ENCODE data around the gene ACACA. TPM values are rescaled to one million over a fixed set of nuclear protein-coding genes. Genes with fewer than 3 reads are reported as not detected.

Gene ACACA
- total and polyA plus RNA-seq, 12 donors = 5.6 to 28.0 (median 16.2) TPM

DNA sequence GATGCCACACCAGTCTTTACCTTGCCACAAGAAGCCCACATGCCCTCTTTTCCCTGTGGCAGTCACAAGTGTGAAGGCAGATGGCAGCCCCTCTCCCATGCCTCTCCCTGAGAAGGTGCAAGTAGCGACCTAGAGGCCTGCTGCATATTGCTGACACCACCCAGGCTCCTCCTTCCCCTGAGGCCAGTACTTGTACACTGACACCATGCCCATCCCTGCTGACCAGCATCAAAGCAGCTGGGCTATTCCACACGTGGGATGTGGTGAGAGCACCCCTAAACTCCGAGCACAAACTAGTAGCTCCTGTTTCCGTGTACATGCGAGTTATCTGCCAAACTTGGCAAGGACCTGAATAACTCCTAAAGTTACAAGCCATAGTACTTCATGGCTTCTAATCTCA lies 308.5 kb downstream of the ACACA start:
- ATAC-seq (no peak), DNase-seq (no peak)
- Histone ChIP-seq H3K27ac (no peak overlapping the region), H3K4me1 (peaks cover 0 to 6% (median 0%) of the 10 kb centered on the region in 9 donors), H3K27me3 (no peaks in the 10 kb centered on the region), H3K4me3 (no peak overlapping the region), H3K9me3 (no peaks in the 10 kb centered on the region), H3K36me3 (peaks cover 0 to 64% (median 11%) of the 10 kb centered on the region in 9 donors)
- TF ChIP-seq, protein P1, sequence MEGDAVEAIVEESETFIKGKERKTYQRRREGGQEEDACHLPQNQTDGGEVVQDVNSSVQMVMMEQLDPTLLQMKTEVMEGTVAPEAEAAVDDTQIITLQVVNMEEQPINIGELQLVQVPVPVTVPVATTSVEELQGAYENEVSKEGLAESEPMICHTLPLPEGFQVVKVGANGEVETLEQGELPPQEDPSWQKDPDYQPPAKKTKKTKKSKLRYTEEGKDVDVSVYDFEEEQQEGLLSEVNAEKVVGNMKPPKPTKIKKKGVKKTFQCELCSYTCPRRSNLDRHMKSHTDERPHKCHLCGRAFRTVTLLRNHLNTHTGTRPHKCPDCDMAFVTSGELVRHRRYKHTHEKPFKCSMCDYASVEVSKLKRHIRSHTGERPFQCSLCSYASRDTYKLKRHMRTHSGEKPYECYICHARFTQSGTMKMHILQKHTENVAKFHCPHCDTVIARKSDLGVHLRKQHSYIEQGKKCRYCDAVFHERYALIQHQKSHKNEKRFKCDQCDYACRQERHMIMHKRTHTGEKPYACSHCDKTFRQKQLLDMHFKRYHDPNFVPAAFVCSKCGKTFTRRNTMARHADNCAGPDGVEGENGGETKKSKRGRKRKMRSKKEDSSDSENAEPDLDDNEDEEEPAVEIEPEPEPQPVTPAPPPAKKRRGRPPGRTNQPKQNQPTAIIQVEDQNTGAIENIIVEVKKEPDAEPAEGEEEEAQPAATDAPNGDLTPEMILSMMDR (IDR thresholded peaks at IDR 0.05) = no peak
- intact Hi-C loops (cut with DNase I) = no loop called here
- WGBS, 2 donors = 91% methylated on average over 5 of the region's 5 CpGs

DNA sequence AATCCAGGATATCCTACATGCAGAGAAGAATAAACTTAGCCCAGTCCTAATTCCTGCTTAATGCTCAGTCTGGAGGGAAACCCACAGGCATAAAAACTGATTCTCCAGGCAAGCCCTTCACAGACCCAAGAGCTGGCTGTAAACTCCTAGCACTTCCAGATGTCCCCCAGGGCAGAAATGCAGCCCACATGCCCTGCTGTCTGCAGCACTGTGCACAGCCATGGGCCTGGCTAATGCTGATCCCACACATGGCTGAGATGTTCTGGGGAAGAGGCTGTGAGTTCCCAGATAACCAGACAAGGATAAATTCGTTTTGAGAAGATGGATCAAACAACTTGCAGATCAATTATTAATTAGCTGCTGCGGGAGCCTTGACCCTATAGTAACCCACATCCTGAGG lies 309.5 kb downstream of the ACACA start:
- Histone ChIP-seq H3K36me3 (peaks cover 0 to 62% (median 14%) of the 10 kb centered on the region in 9 donors), H3K27me3 (no peaks in the 10 kb centered on the region), H3K9me3 (no peaks in the 10 kb centered on the region), H3K4me1 (peaks cover 0 to 6% (median 0%) of the 10 kb centered on the region in 9 donors), H3K27ac (no peak overlapping the region), H3K4me3 (no peak overlapping the region)
- TF ChIP-seq, protein P1 (IDR thresholded peaks at IDR 0.05) = no peak
- ATAC-seq (no peak), DNase-seq (no peak)
- WGBS, 2 donors = 83 to 86% methylated on average over 2 of the region's 2 CpGs
- intact Hi-C loops (cut with DNase I) = no loop called here

DNA sequence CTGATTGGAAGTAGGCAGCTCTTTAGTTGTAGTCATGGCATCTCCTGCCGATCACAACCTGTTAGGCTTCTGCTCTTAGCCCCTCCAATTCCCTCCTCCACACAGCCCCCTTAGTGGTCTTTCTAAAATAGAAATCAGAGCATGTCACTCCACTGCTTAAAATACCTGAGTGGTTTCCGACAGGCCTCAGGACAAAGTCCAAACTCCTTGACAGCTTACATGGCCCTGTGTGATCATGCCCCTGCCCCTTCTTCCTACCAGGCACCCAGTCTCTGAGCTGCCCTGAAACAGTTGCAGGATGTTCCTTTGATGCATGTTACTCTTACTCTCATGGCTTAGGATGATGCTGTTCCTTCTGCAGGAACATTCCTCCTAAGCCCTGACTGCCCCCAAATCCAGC lies 310.6 kb downstream of the ACACA start:
- 66 to 80% methylated on average over 2 of the region's 2 CpGs for WGBS, 2 donors
- H3K27ac ChIP-seq = no peak overlapping the region
- ATAC-seq (no peak), DNase-seq (no peak)
- peaks cover 0 to 6% (median 0%) of the 10 kb centered on the region in 9 donors for H3K4me1 ChIP-seq
- H3K27me3 ChIP-seq = no peaks in the 10 kb centered on the region
- H3K36me3 ChIP-seq = peaks cover 0 to 67% (median 14%) of the 10 kb centered on the region in 9 donors
- no peaks in the 10 kb centered on the region for H3K9me3 ChIP-seq
- no peak overlapping the region for H3K4me3 ChIP-seq
- intact Hi-C loops (cut with DNase I) = no loop called here
- TF ChIP-seq, protein P1 (IDR thresholded peaks at IDR 0.05) = no peak

DNA sequence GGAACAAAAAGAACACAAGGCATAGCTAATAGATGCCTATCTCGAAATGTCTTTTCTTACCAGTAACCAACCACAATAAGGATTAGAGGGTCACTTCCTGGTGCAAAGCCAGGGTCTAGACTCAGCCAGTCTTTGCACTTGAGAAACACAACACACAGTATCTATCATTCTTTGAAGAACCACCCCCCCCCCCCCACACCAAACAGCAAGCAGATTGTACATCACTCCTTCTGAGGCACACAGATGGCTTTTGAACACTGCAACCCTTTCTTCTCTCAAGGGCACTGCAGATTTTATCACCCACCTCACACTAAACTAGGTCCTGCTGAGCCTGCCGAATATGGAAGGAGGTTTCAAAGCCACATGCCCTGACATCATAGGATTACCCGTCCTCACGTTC lies 312.2 kb downstream of the ACACA start:
- Histone ChIP-seq H3K27me3 (no peaks in the 10 kb centered on the region), H3K36me3 (peaks cover 0 to 81% (median 14%) of the 10 kb centered on the region in 9 donors), H3K27ac (no peak overlapping the region), H3K9me3 (no peaks in the 10 kb centered on the region), H3K4me1 (peaks cover 0 to 13% (median 0%) of the 10 kb centered on the region in 9 donors), H3K4me3 (no peak overlapping the region)
- 72 to 79% methylated on average over 4 of the region's 4 CpGs for WGBS, 2 donors
- TF ChIP-seq, protein P1 (IDR thresholded peaks at IDR 0.05) = no peak
- intact Hi-C loops (cut with DNase I) = no loop called here
- ATAC-seq = no peak
- no peak for DNase-seq

All from heart right ventricle (tissue), 16 donors.